ENCODE measurements around the gene CDK19.

Gene CDK19

DNA sequence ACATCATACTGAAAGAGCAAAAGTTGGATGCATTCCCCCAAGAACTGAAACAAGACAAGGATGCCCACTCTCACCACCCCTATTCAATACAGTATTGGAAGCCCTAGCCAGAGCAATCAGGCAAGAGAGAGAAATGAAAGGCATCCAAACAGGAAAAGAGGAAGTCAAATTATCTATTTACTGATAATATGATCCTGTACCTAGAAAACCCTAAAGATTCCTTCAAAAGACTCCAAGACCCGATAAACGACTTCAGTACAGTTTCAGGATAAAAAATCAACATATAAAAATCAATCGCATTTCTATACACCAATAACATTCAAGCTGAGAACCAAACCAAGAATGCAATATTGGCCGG, 14.5 kb downstream of the CDK19 start:
- no peak overlapping the region for H3K4me3 ChIP-seq (ENCODE audit: control insufficient read depth, low read depth, low read length)
- DNase-seq (ENCODE audit: low read depth), result no peak
- TF ChIP-seq, protein P1, sequence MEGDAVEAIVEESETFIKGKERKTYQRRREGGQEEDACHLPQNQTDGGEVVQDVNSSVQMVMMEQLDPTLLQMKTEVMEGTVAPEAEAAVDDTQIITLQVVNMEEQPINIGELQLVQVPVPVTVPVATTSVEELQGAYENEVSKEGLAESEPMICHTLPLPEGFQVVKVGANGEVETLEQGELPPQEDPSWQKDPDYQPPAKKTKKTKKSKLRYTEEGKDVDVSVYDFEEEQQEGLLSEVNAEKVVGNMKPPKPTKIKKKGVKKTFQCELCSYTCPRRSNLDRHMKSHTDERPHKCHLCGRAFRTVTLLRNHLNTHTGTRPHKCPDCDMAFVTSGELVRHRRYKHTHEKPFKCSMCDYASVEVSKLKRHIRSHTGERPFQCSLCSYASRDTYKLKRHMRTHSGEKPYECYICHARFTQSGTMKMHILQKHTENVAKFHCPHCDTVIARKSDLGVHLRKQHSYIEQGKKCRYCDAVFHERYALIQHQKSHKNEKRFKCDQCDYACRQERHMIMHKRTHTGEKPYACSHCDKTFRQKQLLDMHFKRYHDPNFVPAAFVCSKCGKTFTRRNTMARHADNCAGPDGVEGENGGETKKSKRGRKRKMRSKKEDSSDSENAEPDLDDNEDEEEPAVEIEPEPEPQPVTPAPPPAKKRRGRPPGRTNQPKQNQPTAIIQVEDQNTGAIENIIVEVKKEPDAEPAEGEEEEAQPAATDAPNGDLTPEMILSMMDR (IDR thresholded peaks at IDR 0.05; ENCODE audit: control insufficient read depth, insufficient read depth, low read depth, low read length, missing control alignments), result no peak

DNA sequence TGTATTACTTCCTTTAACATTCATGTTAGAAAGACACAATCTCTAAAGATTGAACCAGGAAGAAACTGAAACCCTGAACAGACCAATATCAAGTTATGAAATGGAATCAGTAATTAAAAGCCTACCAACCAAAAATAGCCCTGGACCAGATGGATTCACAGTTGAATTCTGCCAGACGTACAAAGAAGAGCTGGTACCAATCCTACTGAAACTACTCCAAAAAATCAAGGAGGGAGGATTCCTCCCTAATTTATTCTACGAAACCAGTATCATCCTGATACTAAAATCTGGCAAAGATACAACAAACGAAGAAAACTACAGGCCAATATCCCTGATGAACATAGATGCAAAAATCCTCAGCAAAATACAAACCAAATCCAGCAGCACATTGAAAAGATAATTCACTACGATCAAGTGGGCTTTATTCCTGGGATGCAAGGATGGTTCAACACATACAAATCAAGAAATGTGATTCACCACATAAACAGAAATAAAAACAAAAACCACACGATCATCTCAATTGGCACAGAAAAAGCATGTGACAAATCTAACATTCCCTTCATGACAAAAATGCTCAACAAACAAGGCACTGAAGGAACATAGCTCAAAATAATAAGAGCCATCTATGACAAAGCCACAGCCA, 15.0 kb downstream of the CDK19 start:
- TF ChIP-seq, protein P1 (IDR thresholded peaks at IDR 0.05; ENCODE audit: control insufficient read depth, insufficient read depth, low read depth, low read length, missing control alignments), result no peak
- no peak overlapping the region for H3K4me3 ChIP-seq (ENCODE audit: control insufficient read depth, low read depth, low read length)
- no peak for DNase-seq (ENCODE audit: low read depth)

DNA sequence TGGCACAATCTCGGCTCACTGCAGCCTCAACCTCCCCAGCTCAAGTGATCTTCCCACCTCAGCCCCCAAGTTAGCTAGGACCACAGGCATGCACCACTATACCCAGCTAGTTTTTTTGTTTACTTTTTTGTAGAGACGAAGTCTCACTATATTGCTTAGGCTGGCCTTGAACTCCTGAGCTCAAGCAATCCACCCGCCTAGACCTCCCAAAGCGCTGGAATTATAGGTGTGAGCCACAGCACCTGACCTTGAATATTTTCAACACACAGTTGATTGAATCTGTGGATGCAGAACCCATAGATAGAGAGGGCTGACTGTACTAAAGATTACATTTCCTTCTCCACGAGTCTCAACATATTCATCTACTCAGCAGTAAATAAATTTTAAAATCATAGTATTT, 15.6 kb downstream of the CDK19 start:
- TF ChIP-seq, protein P1 (IDR thresholded peaks at IDR 0.05; ENCODE audit: control insufficient read depth, insufficient read depth, low read depth, low read length, missing control alignments), result no peak
- DNase-seq (ENCODE audit: low read depth), result no peak
- no peak overlapping the region for H3K4me3 ChIP-seq (ENCODE audit: control insufficient read depth, low read depth, low read length)

DNA sequence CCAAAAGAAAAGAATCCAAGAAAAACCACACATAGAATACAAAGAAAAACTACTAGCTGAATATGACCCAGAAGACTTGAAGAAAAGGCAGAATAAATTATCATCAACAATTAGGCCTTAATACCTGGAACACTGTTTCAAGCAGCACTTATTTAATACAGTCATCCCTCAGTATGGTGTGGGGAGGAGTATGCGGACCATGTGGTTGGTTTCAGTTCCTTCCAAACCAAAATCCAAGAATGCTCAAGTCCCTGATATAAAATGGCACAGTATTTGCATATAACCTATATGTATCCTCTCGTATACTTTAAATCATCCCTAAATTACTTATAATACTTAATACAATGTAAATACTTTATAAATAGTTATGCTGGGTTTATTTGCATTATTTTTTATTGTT, 16.1 kb downstream of the CDK19 start:
- H3K4me3 ChIP-seq (ENCODE audit: control insufficient read depth, low read depth, low read length), result no peak overlapping the region
- no peak for DNase-seq (ENCODE audit: low read depth)
- TF ChIP-seq, protein P1 (IDR thresholded peaks at IDR 0.05; ENCODE audit: control insufficient read depth, insufficient read depth, low read depth, low read length, missing control alignments), result no peak

DNA sequence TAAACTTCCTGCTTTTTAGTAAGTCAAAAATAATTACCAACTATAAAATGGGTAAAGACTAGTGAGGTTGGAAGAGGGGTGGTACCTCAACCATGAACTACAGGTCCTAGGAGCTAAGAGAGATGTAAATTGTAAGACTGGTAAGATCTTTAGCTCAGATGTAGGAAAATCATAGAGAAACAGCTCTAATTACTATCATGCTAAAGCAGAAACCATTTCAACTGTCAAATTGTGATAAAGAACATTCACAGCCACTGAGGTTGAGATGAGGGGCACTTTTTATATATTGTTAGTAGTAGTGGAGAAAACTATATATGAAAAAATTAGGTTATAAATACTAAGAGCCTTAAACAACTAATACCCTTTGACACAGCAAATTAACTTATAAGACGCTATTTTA, 20.0 kb downstream of the CDK19 start:
- H3K4me3 ChIP-seq (ENCODE audit: control insufficient read depth, low read depth, low read length), result no peak overlapping the region
- TF ChIP-seq, protein P1 (IDR thresholded peaks at IDR 0.05; ENCODE audit: control insufficient read depth, insufficient read depth, low read depth, low read length, missing control alignments), result no peak
- DNase-seq (ENCODE audit: low read depth), result no peak

DNA sequence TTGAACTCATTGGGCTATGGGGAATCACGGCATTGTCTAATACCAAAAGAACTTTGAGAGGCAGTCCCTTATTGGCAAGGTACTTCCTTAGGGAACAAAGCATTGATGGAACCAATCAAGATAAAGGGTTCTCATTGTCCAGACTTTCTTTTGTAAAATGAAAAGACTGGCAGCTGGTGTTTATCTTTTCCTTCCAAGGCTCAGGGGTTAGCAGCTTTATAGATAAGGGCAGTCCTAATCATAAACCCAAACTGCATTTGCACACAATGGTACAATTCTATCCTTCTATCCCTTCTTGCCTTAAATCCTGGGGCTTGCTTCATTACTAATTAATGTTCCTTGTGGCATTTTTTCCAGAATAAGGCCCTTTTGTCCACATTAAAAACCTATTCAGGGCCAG, 28.6 kb downstream of the CDK19 start:
- TF ChIP-seq, protein P1 (IDR thresholded peaks at IDR 0.05; ENCODE audit: control insufficient read depth, insufficient read depth, low read depth, low read length, missing control alignments), result no peak
- no peak for DNase-seq (ENCODE audit: low read depth)
- H3K4me3 ChIP-seq (ENCODE audit: control insufficient read depth, low read depth, low read length), result no peak overlapping the region

DNA sequence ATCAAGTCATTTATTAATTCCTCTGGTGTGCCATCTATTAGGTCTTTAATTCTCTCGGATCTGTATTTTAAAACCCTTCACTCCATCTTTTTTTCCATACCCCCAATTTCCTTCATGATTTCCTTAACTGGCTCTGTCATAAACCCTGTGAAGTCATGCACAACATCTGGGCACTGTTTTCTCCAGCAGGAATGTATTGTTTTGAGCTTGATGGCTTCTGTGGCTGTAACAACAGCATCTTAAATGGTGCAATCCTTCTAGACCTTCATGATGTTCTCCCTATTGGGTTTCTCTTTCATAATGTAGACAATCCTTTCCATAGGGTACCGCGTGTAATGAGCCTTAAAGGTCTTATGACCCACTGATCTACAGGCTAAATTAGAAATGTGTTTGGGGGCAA, 29.0 kb downstream of the CDK19 start:
- DNase-seq (ENCODE audit: low read depth), result no peak
- no peak overlapping the region for H3K4me3 ChIP-seq (ENCODE audit: control insufficient read depth, low read depth, low read length)
- TF ChIP-seq, protein P1 (IDR thresholded peaks at IDR 0.05; ENCODE audit: control insufficient read depth, insufficient read depth, low read depth, low read length, missing control alignments), result no peak
